ENCODE data around the gene GOSR2. TPM values are rescaled to one million over a fixed set of nuclear protein-coding genes. Genes with fewer than 3 reads are reported as not detected.

GOSR2 gene
- total RNA-seq, 1 experiment from 2014 or later: 53.5 TPM

DNA sequence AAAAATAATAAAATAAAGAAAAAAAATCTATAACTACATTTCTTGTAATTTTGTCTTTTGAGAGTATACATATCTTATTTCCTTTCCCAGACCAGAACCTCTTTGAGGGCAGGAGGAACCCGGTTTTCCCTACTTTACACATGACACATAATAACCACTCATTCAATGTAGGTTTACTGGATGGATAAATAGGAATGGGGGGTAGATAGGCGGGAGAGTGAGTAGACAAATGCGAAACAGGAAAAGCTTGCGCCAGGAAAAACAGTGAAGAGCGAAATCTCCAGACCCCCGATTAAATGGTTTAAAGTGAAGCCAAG lies 515 bp upstream of the GOSR2 start:
- no peaks in the 10 kb centered on the region for H3K23me2 ChIP-seq (ENCODE audit: insufficient read length, low read depth, low read length, poor library complexity, severe bottlenecking)
- no peaks in the 10 kb centered on the region for H3K9me3 Mint-ChIP-seq
- H4K8ac ChIP-seq (replicated peaks; ENCODE audit: insufficient read length, low read depth, low read length): peak overlapping the region; percentile 83
- H3K14ac ChIP-seq (ENCODE audit: insufficient read depth, low read length): no peak overlapping the region
- H2BK20ac ChIP-seq (ENCODE audit: low read depth, low read length, poor library complexity, severe bottlenecking): no peak overlapping the region
- no peak overlapping the region for H4K91ac ChIP-seq (ENCODE audit: insufficient read length, low read depth, low read length)
- peaks cover 2% of the 10 kb centered on the region; the same call in 1 of the 2 replicates for H3K27me3 Mint-ChIP-seq (ENCODE audit: low read depth)
- no peak overlapping the region for H2AK5ac ChIP-seq (ENCODE audit: insufficient read length, low read length)
- H3K79me2 ChIP-seq (ENCODE audit: insufficient read depth, low read length): peaks cover 16% of the 10 kb centered on the region; the same call in 1 of the 2 replicates
- H4K5ac ChIP-seq (ENCODE audit: insufficient read length, low read depth, low read length): no peak overlapping the region
- H3K56ac ChIP-seq (ENCODE audit: insufficient read length, low read depth, low read length): peak overlapping the region; percentile 25
- peak overlapping the region; percentile 80 to 86 for H3K4me3 Mint-ChIP-seq
- H3K36me3 Mint-ChIP-seq (ENCODE audit: insufficient read depth in 1 of 3, low read depth in 3 of 3): no peaks in the 10 kb centered on the region
- H2BK12ac ChIP-seq (ENCODE audit: insufficient read length, low read depth, low read length): no peak overlapping the region
- peak overlapping the region; percentile 82 for H3K27ac ChIP-seq (ENCODE audit: insufficient read length, low read depth, low read length)
- no peak overlapping the region for H2BK5ac ChIP-seq (ENCODE audit: insufficient read length, low read length)
- H2BK120ac ChIP-seq (ENCODE audit: low read depth, low read length, poor library complexity, severe bottlenecking): no peak overlapping the region
- no peak overlapping the region for H3K18ac ChIP-seq (ENCODE audit: insufficient read length, low read depth, low read length)
- no peak overlapping the region for H3K23ac ChIP-seq (ENCODE audit: insufficient read length, low read depth, low read length)
- H3T11ph ChIP-seq (ENCODE audit: low read length): no peak overlapping the region
- H3K27ac Mint-ChIP-seq: peak overlapping the region; percentile 100
- no peak overlapping the region for H2BK15ac ChIP-seq (ENCODE audit: low read depth, low read length)
- peak overlapping the region; percentile 95 for H3K9ac ChIP-seq (ENCODE audit: extremely low read depth, insufficient read length, low read length)
- peak overlapping the region; percentile 97 for H2AFZ ChIP-seq (ENCODE audit: low read length)
- H3K79me1 ChIP-seq (ENCODE audit: insufficient read depth, low read depth, low read length, poor library complexity, severe bottlenecking): peaks cover 6% of the 10 kb centered on the region
- H3K9me3 ChIP-seq (ENCODE audit: control insufficient read depth, low read depth, low read length): no peaks in the 10 kb centered on the region
- H3K4me2 ChIP-seq (ENCODE audit: insufficient read depth, insufficient read length, low read length): peak overlapping the region; percentile 69
- no peaks in the 10 kb centered on the region for H3K4me1 ChIP-seq (ENCODE audit: insufficient read depth, low read length)
- TF ChIP-seq, protein P1, sequence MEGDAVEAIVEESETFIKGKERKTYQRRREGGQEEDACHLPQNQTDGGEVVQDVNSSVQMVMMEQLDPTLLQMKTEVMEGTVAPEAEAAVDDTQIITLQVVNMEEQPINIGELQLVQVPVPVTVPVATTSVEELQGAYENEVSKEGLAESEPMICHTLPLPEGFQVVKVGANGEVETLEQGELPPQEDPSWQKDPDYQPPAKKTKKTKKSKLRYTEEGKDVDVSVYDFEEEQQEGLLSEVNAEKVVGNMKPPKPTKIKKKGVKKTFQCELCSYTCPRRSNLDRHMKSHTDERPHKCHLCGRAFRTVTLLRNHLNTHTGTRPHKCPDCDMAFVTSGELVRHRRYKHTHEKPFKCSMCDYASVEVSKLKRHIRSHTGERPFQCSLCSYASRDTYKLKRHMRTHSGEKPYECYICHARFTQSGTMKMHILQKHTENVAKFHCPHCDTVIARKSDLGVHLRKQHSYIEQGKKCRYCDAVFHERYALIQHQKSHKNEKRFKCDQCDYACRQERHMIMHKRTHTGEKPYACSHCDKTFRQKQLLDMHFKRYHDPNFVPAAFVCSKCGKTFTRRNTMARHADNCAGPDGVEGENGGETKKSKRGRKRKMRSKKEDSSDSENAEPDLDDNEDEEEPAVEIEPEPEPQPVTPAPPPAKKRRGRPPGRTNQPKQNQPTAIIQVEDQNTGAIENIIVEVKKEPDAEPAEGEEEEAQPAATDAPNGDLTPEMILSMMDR (conservative IDR thresholded peaks at IDR 0.05): no peak
- H3K4me1 Mint-ChIP-seq: peaks cover 9 to 10% of the 10 kb centered on the region in 2 experiments; a peak in 3 of 4 replicates
- DNase-seq: no peak
- no peaks in the 10 kb centered on the region for H3K27me3 ChIP-seq (ENCODE audit: insufficient read depth, low read length)
- no peak overlapping the region for H3K4ac ChIP-seq (ENCODE audit: low read depth, low read length)
- no CpG with 5 or more reads among the region's 6 CpGs for WGBS (ENCODE audit: extremely low coverage, insufficient read length, low lambda C conversion rate)
- H4K20me1 ChIP-seq (ENCODE audit: control insufficient read depth, insufficient read depth, insufficient read length): no peaks in the 10 kb centered on the region

All from H9 (cell line).